EL (cell line): ENCODE measurements around the gene S100A5.
A peak's percentile ranks its signal among the peaks of the same experiment; 100 is the strongest.
"Not testable (repeated sequence)": the region's sequence is repeated elsewhere in the genome, so short reads cannot be mapped to it uniquely, and the experiment has no call there.

Experiments
- DNase-seq: peaks from one replicate; pipeline ENCODE4 v3.0.0-alpha.2; 2016

S100A5 gene

GRCh38 chr1:153566414-153567371 lies 26.0 kb upstream of the S100A5 start:
- DNase-seq, result peak; percentile 99

- peak; percentile 94 for DNase-seq
Observed at GRCh38 chr1:153565529-153566374, 25.0 kb upstream of the S100A5 start, which contains the start of gene S100A2. Gene S100A2, minus strand, starts transcription at chr1:153565844. Its CDS starts 1,967 bp downstream, at chr1:153563877.

GRCh38 chr1:153563991-153564390 lies 23.3 kb upstream of the S100A5 start:
- no peak for DNase-seq

- no peak for DNase-seq
Observed at GRCh38 chr1:153563483-153563901, 22.8 kb upstream of the S100A5 start.

GRCh38 chr1:153562021-153562420 lies 21.3 kb upstream of the S100A5 start:
- not testable (repeated sequence) for DNase-seq

GRCh38 chr1:153561466-153561985 lies 20.8 kb upstream of the S100A5 start:
- DNase-seq, result no peak

- DNase-seq, result no peak
Observed at GRCh38 chr1:153560771-153561465, 20.2 kb upstream of the S100A5 start.

GRCh38 chr1:153560241-153560640 lies 19.5 kb upstream of the S100A5 start:
- no peak for DNase-seq

- no peak for DNase-seq
Observed at GRCh38 chr1:153557877-153558276, 17.1 kb upstream of the S100A5 start.

GRCh38 chr1:153556348-153556747 lies 15.6 kb upstream of the S100A5 start:
- DNase-seq, result no peak

- no peak for DNase-seq
Observed at GRCh38 chr1:153553830-153554541, 13.3 kb upstream of the S100A5 start.

GRCh38 chr1:153553096-153553495 lies 12.4 kb upstream of the S100A5 start:
- DNase-seq, result no peak

GRCh38 chr1:153552335-153552734 lies 11.6 kb upstream of the S100A5 start:
- DNase-seq, result no peak

- DNase-seq, result no peak
Observed at GRCh38 chr1:153550827-153551500, 10.2 kb upstream of the S100A5 start.

GRCh38 chr1:153550398-153550758 lies 9.6 kb upstream of the S100A5 start:
- no peak for DNase-seq

GRCh38 chr1:153549741-153550397 lies 9.1 kb upstream of the S100A5 start:
- DNase-seq, result no peak

GRCh38 chr1:153548722-153549688 lies 8.3 kb upstream of the S100A5 start, which contains the start of gene S100A3:
Gene S100A3, minus strand, starts transcription at chr1:153549258. Its CDS starts 773 bp downstream, at chr1:153548485.
- DNase-seq, result peak; percentile 94

GRCh38 chr1:153547560-153548551 lies 7.1 kb upstream of the S100A5 start:
- no peak for DNase-seq
